Activated CD4-positive, alpha-beta T cell treated with anti-CD3 and anti-CD28 coated beads, Interleukin-2, amount 50 U/mL, for 4 hours (primary cell): Measurements from ENCODE around the gene CHAC1.
"Not testable (repeated sequence)": the region's sequence is repeated elsewhere in the genome, so short reads cannot be mapped to it uniquely, and the experiment has no call there.

Experiments used
- DNase-seq, 2 experiments: peaks; one replicate each; pipeline ENCODE4 v3.0.0-alpha.2; 2020

Gene CHAC1

DNA sequence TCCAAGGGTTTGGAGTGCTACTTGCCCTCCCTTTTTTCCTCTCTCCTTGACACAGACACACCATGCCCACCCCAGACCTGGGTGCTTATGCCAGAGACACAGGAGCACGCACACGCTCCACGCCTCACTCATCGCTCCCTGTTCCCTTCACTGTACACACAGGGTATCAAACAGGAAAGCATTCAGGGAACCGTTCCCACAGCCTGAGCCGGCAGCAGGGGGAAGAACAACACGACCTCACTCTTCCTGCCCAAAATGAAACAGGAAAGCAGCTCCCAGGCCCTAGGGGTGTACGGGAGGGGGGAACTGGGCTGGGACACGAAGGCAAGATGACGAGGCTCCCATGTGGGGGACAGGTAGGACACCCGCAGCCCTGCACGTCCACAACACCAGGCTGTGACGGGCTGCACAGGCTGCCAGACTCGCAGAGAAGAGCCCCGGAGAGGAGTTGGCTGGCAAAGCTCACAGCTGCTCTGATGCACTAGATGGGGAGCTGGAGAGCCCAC lies 12.9 kb upstream of the CHAC1 start:
- no peak for DNase-seq

DNA sequence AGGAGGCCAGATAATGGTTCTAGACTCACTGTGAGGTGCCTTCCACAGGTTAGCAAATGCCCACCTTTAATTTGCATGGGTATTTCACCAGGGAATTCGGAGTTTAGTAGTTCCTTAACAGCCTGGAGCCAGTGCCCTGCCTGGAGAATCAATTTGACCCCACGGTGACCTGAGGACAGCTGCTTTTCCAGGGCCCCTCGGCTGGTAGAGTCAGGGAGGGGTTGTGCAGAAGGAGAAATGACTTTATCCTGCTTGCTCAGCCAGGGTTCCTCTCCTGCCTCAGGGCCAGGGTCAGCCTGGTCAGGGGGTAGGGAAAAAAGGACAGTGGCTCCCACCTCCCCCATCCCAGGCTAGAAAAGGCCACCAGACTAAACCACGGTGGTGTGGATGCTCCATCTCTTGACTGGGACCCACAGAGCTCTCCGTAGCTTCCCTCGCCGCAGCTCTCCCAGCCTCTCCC lies 12.2 kb upstream of the CHAC1 start:
- DNase-seq: no peak

DNA sequence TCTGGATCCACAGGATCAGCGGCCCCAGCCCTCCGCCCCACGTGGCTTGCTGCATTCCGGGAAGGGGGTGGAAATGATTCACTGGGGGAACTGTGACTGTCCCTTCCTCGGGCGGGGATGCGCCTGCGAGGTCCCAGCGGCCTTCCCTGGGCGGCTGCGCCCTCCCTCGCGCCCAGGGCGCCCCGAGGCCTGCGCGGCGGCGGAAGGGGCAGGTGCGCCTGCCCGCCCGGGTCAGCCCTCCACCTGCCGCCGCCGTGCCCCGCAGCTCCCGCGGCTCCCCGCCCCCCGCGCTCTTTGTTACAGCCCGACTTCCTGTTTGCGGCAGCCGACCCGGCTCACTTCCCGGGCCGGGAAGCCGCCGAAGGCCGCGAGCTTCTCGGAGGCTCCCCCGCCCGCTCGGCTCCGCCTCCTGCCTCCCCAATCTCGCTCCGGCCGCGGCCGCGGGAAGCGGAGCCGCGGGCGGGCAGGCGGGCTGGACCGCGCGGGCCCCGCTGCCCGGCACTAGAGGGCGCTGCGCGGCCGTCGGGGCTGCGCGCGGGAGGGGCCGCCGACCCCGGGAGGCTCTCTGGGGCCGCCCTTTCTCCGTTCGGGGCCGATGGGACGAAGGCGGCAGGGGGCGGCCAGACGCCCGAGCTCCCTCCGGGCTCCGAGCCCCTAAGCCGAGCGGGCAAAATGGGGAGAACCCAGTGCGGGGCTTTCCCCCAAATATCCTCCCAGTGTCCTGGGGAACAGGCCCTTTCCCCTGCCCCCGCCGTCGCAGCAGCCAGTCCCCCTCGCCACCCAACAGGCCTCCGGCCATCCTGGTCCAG lies 11.5 kb upstream of the CHAC1 start:
- DNase-seq: peak; percentile 42 to 51

DNA sequence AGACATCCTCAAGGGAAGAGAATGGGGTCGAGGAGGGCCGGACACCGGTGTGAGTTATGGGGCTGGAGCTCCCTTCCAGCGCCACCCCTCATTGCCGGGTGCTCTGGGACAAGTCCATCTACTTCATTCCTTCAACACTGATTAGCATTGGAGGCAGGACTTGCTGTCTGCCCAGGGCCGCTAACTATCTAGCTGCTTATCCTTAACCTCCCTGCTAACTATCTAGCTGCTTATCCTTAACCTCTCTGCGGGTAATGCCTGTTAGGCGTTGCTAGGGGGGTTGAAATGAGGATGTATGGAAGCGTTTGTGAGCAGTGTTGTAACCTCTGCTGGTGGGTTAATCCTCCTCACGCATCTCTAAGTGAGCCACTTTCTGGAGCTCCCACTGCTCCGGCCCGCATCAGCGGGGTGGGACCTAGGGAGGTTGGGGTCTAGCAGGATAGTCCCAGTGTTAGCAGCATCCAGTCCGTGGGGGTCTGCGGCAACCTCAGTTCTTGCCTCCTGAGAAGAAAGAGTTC lies 10.9 kb upstream of the CHAC1 start:
- no peak for DNase-seq

DNA sequence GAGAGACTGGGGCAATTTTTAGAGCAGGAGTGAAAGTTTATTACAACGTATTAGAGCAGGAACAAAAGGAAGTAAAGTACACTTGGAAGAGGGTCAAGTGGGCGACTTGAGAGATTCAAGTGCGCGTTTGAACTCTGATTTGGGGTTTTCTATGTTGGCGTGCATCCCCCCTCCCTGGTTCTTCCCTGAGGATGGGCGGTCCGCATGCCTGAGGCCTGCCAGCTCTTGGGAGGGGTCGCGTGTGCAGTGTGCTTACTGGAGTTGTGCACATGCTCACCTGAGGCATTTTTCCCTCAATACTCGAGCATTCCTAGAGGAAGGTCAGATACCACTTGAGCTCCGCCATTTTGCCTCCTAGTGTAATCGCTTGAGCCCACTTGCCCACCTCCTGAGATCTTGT lies 10.4 kb upstream of the CHAC1 start:
- no peak for DNase-seq

DNA sequence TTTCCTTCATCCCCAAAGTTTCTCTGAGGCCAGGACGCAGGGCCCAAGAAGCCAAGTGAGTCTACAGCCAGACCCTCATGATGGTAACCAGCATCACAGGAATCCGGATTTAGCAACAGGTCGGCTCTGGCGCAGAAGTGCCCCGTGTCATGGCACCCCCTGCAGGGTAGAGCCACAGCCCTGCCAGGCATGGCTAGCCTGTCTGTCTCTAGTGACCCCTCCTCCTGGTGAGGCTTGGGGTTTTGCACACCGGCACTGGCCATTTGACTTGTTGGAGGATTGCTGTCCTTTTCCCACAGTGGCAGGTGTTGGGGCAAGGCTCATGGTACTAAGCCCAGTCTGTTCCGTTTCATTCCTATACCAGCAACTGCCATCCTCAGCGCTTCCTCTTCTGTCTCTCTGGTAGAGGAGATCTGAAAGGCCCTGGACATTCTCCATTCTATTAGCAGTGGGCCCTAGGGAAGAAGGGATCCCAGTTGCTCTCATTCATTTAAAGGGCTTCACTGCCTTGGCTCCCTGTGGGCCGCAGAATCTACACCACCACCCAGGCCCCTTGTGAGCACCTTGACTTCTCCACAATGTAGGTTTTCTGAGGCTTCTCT lies 9.4 kb upstream of the CHAC1 start:
- no peak for DNase-seq

DNA sequence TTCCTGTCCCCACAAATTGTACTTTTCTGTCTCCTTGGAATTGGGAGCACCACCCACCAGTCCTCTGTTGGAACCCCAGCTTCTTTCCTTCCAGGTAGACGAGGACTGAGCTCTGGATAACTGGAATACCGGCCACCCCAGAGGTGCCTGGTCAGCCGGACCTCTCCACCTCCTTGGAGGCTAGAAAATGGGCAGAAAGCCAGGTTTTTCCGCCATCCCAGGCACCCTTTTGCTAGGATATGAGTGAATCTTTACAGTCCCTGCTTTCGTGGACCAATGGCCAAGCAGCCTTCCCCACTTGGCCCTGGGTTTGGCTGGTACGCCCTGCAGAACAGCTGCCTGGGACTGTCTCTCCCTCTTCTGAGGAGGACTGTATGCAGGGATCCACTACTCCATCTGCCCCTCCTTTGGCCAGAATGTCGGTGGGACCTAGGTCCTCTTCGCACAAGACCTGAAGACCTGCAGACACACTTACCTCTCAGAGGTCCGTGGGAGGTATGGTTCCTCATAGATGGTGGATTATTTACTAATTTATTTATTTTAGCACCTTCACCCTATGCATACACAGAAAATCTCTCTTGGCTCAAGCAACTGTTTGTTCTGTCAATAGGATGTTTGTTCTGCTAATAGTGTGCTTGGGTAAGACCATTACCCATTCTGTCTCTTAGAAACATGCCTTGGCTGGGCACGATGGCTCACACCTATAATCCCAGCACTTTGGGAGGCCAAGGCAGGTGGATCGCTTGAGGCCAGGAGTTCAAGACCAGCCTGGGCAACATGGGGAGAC lies 8.6 kb upstream of the CHAC1 start:
- no peak for DNase-seq

DNA sequence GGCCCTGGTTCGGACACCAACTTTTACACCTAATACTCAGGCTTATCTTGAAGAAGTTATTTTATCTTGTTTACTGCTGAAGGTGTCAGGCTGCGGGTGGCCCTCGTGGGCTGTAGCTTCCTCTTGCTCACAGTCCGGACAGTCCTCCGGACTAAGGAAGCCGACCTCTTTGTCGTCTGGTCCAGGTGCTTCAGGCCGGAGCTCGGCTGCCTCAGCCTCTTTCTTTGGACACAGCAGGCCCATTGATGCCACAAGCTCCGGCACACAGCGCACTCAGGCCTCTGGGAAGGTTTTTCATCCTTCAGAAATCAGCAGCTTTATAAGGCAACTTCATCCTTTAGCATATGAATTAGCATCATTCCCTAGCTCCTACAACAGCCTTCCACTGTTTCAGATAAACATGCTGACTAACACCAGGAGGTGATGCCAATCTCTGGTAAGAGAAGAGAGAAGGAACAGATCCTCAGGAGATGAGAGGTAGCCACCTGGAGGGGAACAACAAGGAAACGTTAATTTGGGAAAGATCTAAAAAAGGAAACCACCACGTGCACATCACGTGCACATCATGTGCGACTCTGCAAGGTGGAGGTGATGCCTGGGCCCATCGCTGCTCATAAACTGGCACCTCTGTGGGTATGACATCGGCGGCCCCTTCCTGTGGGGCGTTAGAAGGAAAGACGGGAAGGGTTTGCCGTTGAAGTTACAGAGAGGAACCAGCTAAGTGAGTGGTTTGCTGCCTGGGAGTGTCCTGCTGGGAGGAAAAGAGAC lies 4.4 kb upstream of the CHAC1 start:
- no peak for DNase-seq

DNA sequence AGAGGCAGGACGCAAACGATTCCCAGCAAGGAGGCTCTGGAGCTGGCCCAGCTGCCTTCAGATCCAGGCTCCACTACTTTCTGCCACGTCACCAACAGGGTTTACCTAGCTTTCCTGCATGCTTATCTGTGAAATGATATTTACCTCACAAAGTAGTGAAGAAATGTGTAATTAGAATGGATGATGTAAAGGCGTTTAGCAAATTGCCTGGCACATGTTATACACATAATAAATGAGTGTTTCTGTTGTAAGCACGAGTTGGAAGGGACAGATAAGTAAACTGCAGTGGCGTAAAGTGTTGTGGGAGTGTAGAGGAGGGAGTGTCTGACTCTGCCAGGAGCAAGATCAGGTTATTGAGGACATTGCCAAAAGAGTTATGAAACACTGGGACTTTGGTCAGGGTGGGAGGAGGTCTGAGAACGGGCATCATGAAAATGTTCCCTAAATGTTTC lies 3.5 kb upstream of the CHAC1 start:
- DNase-seq: no peak

DNA sequence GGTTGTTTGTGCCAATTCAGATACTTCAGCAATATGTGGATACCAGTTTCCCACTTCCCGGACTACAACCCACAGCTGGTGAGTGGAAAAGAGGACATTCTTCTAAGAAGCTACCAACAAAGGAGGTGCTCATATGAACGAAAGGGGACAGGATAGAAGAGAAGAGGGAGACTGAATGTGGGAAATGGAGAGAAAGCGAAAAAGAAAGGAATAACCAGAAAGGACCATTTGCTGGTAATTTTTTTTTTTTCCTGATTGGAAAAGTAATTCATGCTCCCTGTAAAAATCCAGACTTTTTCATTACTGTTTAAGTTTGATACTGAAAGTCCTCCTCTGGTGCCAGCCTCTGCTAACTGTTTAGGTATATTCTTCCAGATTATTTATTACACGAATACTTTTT lies 1.5 kb upstream of the CHAC1 start:
- no peak for DNase-seq

DNA sequence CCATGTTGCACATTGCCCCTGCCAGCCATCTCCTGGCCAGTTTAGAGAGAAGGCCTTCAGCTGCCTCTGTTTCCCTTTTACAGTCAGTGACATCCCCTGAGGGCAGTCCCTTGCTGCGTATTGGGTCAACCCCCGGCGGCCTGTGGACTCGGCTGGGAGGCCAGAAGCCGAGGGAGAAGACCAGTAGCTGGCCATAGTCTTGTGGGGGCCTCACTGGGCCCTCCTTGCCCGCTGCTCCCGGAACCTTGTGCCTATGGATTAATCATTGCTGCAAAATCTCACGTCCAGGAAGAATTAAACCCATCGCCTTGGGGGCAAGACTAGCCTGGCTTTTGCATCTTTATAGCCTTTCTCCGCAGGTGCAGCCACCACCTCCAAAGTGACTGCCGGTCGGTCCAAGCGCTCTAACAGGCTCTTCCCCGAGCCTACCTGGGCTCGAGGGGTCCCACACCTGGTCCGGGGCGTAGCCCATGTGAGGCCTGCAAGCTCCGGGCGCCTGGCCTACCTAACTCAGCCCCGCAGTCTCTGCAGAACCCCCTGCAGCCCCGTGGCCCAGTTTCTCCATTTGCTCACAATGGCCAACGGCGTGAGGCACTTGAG lies 870 bp upstream of the CHAC1 start:
- no peak for DNase-seq

DNA sequence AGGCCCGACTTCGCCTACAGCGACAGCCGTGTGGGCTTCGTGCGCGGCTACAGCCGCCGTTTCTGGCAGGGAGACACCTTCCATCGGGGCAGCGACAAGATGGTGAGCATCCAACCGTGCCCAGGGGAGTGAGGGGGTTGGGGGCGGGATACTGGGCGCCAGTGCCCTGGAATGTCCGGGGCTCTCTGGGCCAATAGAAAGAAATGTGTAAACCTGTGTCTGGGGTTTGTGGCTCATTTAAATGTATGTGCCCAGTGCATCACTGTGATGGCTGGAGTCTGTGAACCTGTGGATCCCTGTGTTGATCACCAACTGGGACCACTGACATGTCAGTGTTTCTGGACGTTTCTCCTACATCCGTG lies 423 bp downstream of the CHAC1 start:
- DNase-seq: no peak

DNA sequence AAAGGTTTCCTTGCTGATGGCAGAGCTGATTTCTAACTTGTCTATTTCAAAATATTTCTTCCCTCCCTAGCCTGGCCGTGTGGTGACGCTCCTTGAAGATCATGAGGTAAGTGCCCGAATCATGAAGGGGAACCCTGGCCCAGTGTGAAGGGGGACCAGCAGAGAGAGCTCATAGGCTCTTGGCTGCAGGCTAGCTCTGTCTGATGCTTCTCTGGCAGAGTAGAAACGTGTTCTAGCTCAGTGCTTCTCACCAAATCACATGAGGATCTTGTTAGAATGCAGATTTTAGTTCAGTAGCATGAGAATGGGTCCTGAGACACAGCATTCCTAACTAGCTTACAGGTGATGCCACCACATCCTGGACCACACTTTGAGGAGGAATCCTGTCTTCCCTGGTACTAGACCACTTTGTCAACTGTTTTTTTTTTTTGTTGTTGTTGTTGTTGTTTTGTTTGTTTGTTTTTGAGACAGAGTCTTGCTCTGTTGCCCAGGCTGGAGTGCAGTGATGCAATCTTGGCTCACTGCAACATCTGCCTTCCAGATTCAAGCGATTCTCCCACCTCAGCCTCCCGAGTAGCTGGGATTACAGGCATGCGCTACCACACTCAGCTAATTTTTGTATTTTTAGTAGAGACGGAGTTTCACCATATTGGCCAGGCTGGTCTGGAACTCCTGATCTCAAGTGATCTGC lies 1.0 kb downstream of the CHAC1 start:
- not testable (repeated sequence) for DNase-seq

DNA sequence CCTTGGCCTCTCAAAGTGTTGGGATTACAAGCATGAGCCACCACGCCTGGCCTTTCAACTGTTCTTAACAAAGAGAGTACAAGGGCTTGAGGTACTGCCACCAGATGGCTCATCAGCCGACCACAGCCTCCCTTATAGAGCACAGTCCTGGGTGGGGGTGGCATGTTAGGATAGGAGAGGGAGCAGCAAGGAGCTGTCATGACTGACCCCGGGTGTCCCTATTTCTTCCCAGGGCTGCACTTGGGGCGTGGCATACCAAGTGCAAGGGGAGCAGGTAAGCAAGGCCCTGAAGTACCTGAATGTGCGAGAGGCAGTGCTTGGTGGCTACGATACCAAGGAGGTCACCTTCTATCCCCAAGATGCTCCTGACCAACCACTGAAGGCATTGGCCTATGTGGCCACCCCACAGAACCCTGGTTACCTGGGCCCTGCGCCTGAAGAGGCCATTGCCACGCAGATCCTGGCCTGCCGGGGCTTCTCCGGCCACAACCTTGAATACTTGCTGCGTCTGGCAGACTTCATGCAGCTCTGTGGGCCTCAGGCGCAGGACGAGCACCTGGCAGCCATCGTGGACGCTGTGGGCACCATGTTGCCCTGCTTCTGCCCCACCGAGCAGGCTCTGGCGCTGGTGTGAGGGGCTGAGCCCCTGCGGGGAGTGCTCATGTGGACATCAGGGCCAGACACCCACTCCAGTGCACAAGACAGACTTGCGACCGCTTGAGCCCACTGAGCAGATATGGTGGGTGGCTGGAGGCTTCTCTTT lies 2.1 kb downstream of the CHAC1 start:
- DNase-seq: no peak

DNA sequence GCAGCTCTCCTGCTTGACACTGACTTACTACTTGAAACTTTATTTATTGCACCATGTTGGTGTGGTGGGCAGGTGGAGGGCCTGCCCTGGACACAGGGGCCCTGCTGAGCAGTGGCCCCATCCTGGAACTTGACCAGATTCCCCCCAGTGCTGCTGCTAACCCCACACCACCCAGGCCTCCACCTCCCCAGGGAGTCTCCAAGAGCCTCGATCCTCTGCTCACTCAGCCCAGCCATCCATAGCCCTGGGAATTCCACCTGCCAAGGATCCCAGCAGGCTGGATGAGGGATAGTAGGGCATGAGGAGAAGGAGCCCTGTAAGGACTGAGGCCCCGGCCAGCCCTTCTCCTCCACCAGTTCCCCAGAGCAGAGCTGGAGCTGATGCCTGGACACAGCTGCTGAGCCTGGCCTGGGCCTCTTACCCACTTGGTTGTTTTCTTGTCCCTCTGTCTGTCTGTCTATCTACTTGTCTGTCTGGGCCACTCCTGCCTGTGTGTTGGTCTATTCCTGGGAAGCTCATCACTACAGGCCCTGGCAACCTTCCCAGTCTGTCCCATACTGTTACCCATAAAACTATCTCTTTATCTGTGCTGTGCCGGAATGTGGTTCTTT lies 2.8 kb downstream of the CHAC1 start:
- DNase-seq: no peak

DNA sequence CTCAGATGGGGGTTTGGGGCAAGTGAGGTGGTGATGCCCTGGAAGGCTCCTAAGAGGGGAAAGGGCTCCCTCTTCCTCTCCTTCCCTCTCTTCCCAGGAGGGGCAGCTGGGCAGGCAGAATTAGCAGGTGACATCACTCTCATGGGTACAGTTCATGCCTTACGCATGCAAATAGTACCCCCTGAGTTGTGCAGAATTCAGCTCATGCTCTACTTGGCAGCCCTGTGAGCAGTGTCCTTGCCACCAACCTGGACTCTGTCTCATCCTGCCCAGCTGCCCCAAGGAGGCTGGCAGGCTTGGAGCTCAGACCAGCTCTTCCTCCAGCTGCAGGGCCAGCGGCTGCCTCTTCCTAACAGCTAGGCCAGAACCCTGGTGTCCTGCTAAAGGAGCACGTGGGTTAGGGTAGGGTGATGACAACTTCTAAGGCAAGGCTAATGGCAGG lies 3.3 kb downstream of the CHAC1 start:
- DNase-seq: no peak

DNA sequence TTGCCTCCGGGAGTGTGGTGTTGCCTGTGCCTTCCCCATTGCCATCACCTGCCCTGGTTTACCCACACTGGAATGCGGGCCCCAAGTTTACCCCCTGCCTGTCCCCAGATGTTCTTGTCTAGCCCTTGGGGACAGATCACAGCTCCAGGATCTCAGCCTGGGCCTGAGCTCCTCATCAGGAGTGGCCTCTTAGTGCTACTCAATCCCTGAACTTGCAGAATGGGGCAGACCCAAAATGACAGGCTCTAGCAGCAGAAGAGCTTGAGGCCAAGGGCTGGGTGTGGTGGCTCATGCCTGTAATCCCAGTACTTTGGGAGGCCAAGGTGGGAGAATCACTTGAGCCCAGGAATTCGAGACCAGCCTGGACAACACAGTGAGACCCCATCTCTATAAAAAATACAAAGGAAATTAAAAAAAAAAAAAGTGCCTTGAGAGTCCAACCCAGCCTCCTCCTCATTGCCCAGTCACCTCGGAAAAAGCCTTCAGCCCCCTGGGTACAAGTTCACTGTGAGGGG lies 3.8 kb downstream of the CHAC1 start:
- no peak for DNase-seq

DNA sequence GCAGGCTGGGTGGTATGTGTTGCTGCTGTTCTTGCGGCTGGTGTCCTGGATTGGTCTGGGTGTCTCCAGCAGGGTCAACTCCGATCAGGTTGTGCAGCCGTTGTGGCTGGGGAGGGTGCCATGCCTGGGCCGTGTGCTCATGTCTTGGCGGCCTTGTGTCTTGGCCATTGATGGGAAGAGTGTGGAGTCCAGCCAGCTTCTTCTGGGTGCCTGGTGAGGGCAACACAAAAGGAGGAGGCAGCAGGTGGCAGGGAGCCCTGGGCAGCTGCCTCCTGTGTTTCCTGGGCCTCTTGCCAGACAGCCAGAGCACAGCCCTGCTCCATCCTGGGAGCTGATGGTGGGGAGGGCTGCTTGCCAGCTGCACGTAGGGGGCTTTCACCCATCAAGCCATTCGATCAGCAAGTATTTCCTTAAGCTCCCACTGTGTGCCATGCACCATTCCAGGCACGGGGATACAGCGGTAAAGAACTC lies 4.3 kb downstream of the CHAC1 start:
- DNase-seq: no peak

DNA sequence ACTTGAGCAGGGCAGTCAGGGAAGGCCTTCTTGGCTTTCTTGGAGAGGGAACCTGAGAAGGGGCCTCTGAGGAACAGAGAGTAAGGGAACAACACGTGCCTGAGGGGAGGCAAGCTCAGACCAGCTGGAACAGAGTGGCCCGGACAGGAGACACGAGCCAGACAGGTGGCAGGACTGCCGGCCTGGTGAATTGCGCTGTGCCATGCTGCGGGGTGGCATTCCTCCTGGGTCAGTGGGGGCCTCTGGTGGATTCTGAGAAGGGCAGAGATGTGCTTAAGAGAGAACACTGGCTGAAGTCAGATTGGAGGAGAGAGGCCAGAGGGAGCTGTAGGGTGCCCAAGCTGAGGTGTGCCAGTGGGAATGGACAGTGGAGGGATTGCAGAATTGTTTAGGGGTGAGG lies 4.9 kb downstream of the CHAC1 start:
- no peak for DNase-seq

DNA sequence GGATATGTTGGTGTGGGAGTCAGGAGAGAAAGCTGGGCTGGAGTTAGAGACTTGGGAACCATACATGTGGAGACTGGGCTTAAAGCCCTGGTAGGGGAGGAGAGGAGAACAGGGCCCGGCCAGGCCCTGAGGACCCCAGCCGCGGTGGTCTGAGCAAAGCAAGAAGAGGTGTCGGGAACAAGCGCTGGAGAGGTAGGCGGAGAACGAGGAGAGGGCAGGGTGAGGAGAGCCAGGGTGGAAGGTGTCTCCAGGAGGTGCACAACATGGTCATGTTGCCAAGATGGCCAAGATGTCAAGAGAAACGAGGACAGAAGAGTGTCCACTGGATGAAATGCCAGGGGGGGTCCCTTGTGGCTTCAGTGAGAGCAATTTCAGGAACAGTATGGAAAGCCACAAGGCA lies 5.5 kb downstream of the CHAC1 start:
- DNase-seq: no peak
